Activated CD4-positive, alpha-beta T cell treated with anti-CD3 and anti-CD28 coated beads, Interleukin-2, amount 50 U/mL, for 1 hour (primary cell): ENCODE data around the gene KCNQ1.
"Not testable (repeated sequence)": the region's sequence is repeated elsewhere in the genome, so short reads cannot be mapped to it uniquely, and the experiment has no call there.

Experiments used
- DNase-seq: peaks from one replicate; pipeline ENCODE4 v3.0.0-alpha.2; 2020

The KCNQ1 gene

DNA sequence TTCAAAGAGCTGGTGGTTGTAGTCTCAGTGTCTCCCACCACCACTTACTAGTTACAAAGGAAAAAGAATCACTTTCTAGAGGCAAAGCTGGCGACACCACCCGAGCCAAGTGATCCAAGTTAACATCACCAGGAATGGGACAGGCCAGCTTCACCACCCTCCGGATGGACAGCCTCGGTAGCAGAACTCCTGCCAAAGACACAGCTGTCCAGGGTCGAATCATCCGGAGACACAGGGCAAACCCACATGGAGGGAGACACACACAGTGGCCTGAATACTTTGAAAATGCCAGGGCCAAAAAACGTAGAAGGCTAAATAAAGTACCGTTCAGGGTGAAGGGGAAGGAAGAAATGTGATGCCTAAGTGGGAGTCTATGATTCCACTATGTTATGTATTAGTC, 33.1 kb downstream of the KCNQ1 start:
- no peak for DNase-seq

DNA sequence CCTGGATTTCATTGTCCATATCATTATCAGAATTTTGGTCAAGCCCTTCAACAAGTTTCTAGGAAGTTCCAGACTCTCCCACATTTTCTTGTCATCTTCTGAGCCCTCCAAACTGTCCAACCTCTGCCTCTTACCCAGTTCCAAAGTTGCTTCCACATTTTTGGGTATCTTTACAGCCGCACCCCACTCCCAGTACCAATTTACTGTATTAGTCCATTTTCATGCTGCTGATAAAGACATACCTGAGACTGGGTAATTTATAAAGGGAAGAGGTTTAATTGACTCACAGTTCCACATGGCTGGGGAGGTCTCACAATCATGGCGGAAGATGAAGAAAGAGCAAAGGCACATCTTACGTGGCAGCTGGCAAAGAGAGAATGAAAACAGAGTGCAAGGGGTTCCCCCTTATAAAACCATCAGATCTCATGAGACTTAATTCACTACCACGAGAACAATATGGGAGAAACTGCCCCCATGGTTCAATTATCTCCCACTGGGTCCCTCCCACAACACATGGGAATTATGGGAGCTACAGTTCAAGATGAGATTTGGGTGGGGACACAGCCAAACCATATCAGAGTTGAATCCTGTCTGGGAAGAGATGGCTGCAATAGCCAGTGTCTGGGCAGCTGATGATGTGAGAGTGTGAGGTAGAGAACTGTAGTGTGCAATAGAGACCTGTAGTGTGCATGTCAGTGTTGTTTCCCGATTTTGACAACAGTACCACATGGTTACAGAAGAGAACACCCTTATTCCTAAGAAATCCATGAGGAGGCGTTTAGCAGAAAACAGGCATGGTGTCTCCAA, 35.5 kb downstream of the KCNQ1 start:
- not testable (repeated sequence) for DNase-seq

GRCh38 chr11:2480874-2481220, 36.0 kb downstream of the KCNQ1 start:
- DNase-seq, result no peak

GRCh38 chr11:2481253-2481652, 36.4 kb downstream of the KCNQ1 start:
- no peak for DNase-seq

GRCh38 chr11:2482204-2482603, 37.4 kb downstream of the KCNQ1 start:
- no peak for DNase-seq

DNA sequence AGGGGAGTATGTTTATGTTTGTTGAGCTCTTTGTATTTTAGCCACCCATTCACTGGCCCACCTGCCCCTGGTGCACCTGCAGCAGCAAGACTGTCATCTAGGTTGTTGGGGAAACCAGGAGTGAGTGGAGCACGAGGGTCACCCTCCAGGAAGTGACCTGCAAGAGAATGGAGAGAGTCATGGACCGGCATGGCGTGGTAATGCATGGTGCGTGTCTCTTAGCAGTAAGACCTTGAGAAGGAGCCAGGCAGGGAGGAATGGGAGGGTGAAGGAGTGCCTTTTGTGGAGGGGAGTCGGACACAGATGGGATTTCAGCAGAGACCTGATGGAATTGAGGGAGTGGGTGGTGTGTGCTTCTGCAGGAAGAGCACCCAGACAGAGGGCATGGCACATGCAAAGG, 37.9 kb downstream of the KCNQ1 start:
- DNase-seq, result no peak

- no peak for DNase-seq
Observed at GRCh38 chr11:2483426-2483825, 38.6 kb downstream of the KCNQ1 start.

- DNase-seq, result no peak
Observed at GRCh38 chr11:2484576-2485125, 39.8 kb downstream of the KCNQ1 start.

GRCh38 chr11:2488004-2488403, 43.2 kb downstream of the KCNQ1 start:
- no peak for DNase-seq

- no peak for DNase-seq
Observed at GRCh38 chr11:2489083-2489482, 44.3 kb downstream of the KCNQ1 start.

- not testable (repeated sequence) for DNase-seq
Observed at GRCh38 chr11:2497951-2498350, 53.1 kb downstream of the KCNQ1 start.

DNA sequence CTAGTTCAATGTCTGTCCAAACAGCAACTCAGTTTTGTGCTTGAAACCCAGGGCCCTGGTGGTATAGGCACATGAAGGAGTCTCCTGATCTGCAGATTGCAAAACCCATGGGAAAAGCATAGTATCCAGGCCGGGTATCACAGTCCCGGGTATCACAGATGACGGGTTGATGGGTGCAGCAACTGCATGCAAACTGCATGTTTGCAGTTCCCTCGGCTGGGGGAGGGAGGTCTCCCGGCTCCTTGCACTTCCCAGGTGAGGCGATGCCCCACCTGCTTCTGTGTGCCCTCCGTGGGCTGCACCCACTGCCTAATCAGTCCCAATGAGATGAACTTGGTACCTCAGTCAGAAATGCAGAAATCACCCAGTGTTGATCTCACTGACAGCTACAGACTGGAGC, 53.9 kb downstream of the KCNQ1 start:
- DNase-seq, result no peak

GRCh38 chr11:2507212-2507901, 62.5 kb downstream of the KCNQ1 start:
- DNase-seq, result no peak

GRCh38 chr11:2507945-2508749, 63.3 kb downstream of the KCNQ1 start:
- no peak for DNase-seq

- DNase-seq, result no peak
Observed at GRCh38 chr11:2508793-2509192, 64.0 kb downstream of the KCNQ1 start.

DNA sequence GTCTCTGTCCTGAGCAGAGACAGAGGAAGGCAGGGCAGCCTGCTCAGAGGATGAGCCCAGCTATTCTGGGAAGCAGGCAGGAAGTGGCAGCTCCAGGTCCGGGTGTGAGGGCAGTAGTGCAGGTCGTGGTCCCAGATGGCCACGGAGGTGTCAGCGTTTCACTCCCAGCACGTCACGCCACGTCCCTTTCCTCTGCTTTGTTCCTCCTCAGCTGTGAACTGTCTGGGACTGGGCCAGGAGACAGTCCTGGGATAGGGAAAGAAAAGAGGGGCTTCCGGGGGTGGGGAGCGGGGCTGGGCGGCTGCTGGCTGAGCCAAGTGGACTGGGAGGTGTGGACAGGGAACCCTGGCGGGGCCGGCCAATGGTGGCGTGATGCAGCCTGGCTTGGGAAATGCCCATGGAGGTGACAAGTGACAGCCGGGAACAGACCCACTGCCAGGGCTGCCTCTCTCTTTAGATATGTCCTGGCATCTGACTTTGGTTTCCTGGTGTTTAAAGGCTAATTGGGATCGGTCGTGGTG, 64.7 kb downstream of the KCNQ1 start:
- no peak for DNase-seq

DNA sequence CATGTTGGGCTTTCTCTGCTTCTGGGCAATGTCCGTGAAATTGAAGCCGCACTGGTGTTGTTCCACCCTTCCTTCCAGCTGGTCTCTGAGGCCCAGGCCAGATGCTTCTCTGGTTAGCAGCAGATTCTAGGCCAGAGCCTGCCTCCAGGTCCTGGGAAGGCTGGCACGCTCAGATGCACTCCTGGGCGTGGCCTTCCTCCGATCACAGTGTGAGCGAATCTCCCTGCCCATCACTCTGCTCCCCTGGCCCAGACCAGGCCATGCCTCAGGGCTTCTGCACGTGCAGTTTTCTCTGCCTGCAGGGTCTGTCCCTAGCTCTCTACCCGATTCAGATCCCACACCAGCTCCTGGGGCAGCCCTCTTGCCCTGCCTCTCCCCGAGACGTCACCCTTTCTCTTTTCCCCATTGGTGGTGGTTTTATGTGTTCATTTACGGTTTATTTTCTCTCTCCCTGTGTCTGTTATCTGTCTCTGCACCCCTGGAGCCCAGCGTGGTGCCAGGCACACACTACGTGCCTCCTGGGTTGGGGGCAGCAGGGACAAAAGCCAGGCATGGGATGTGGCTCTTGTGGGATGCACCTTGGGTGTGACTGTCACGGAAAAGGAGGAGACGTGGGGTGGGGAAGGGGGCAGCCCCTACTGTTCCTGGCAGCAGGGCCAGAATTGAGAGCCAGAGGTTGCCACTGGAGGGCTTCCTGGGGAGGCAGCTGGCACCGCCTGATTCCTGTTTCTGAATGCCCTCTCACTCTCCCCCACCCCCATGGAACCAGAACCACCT, 66.0 kb downstream of the KCNQ1 start:
- DNase-seq, result no peak

GRCh38 chr11:2511421-2512369, 66.9 kb downstream of the KCNQ1 start:
- no peak for DNase-seq

- no peak for DNase-seq
Observed at GRCh38 chr11:2512431-2513407, 67.9 kb downstream of the KCNQ1 start.

GRCh38 chr11:2513441-2513840, 68.6 kb downstream of the KCNQ1 start:
- no peak for DNase-seq
